Left ventricle myocardium inferior (tissue), 1 donor: Measurements from ENCODE around the gene ATXN1. TPM values are rescaled to one million over a fixed set of nuclear protein-coding genes. Genes with fewer than 3 reads are reported as not detected.

ENCODE experiments used
- DNase-seq: peaks from one replicate; pipeline ENCODE4 v3.0.0-alpha.2; 2020
- H3K27ac ChIP-seq: fragments of 200-600 bp; replicated peaks from 2 replicates; pipeline ENCODE4 v1.8.0; 2021
- H3K27me3 ChIP-seq: fragments of 200-600 bp; 2 replicates; pipeline ENCODE4 v1.8.0; 2021; ENCODE audit warnings: low read depth
- H3K36me3 ChIP-seq: fragments of 200-600 bp; 2 replicates; pipeline ENCODE4 v1.8.0; 2021
- H3K4me1 ChIP-seq: fragments of 200-600 bp; 2 replicates; pipeline ENCODE4 v1.8.0; 2021
- H3K4me3 ChIP-seq: fragments of 200-600 bp; 2 replicates; pipeline ENCODE4 v1.8.0; 2021; ENCODE audit warnings: mild to moderate bottlenecking, moderate library complexity
- H3K9me3 ChIP-seq: fragments of 200-600 bp; replicated peaks from 2 replicates; pipeline ENCODE4 v1.8.0; 2021
- CTCF ChIP-seq: fragments of 200-600 bp; IDR thresholded peaks from 2 replicates; pipeline ENCODE4 v1.8.0; 2021; ENCODE audit warnings: antibody characterized with exemption, mild to moderate bottlenecking, borderline replicate concordance
- intact Hi-C: fragments of 100-400 bp; cut with micrococcal nuclease; formaldehyde crosslinking; loops from one replicate; pipeline ENCODE4 v1.11.0; 2022
- total RNA-seq: library from RNA; stranded (reverse); fragmentation: NEBNext Ultra II Directional; extraction: Animal tissue kit (Norgen Biotek cat#: 25700); gene quantifications from one replicate; pipeline ENCODE4 v1.2.1, GENCODE V29; 2021
- donor health status: DM: no; HTN: yes; CAD: no; lungs with severe emphysema.

Gene ATXN1
- total RNA-seq, 1 donor from 2014 or later, result 41.5 TPM

DNA sequence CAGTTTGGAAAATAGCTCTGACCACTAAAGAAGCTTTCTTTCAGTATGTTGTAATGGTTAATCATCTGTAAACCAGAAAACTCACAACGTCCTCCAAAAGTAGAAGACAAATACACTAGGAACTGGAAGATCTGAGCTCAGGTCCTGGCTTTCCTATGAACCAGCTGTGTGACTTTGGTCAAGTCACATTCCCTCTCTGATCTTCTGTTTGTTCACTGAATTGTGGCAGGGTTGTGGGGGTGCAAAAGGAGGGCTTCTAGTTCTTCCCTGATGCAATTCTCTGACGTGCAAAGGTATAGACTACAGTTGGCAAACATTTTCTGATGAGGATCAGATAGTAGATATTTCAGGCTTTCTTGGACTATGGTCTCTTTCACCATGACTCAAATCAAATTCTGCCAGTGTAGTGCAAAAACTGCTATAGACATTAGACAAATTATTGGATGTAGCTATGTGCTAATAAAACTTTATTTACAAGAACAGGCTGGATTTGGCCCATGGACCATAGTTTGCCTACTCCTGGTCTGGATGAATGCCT, 44.9 kb downstream of the ATXN1 start:
- TF ChIP-seq CTCF, result no peak

DNA sequence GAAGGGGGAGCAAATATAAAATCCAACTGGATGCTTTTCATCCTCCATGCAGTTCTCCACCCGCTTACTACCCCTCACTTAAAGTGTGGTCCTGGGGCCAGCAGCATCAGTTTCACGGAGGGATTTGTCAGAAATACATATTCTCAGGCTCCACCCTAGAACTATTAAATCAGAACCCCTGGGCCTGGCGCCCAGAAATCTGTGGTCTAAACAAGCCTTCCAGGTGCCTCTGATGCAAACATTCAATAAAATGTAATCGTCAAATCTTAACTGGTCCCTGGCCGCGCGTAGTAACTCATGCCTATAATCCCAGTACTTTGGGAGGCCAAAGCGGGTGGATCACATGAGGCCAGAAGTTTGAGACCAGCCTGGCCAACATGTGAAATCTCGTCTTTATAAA, 47.7 kb downstream of the ATXN1 start:
- H3K9me3 ChIP-seq, result no peaks in the 10 kb centered on the region
- no peaks in the 10 kb centered on the region for H3K27me3 ChIP-seq
- peaks cover 28% of the 10 kb centered on the region for H3K4me1 ChIP-seq
- no peaks in the 10 kb centered on the region for H3K36me3 ChIP-seq
- peak overlapping the region; percentile 56 for H3K27ac ChIP-seq
- intact Hi-C loops, result no loop called here
- no peak overlapping the region for H3K4me3 ChIP-seq
- TF ChIP-seq CTCF, result no peak
- DNase-seq, result no peak

More for the DNA sequence above, 44.9 kb downstream of the ATXN1 start:
- no peaks in the 10 kb centered on the region for H3K36me3 ChIP-seq
- peaks cover 46% of the 10 kb centered on the region for H3K4me1 ChIP-seq
- no peak overlapping the region for H3K4me3 ChIP-seq
- no peaks in the 10 kb centered on the region for H3K27me3 ChIP-seq
- DNase-seq, result no peak
- H3K27ac ChIP-seq, result no peak overlapping the region
- no peaks in the 10 kb centered on the region for H3K9me3 ChIP-seq
- intact Hi-C loops, result no loop called here

DNA sequence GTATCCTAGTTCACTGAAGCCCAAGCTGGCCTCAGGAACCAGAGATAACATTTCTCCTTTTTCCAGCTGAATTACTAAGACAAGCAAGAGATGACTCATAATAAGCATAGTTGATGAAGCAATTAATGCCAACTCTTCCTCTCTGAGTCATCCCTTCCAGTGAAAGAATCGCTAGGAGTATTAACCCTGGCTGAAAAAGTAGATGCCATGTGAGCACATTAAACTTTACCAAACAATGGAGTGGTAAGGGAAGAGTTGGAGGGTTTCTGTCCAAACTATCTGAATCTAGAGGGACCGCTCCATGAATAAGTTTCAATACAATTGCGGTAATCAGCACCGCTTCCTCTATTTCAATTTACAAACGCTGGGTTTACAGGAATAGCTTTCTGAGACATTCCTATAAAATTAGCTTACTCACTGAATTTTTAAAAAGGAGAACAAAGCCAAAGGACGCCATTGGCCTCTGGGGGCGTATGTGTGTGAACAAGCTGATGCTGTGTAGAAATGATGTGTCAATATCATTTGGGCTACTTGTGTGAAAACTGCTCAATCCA, 48.3 kb downstream of the ATXN1 start:
- intact Hi-C loops, result no loop called here
- DNase-seq, result peak; percentile 28
- Histone ChIP-seq H3K9me3 (no peaks in the 10 kb centered on the region), H3K4me3 (no peak overlapping the region), H3K4me1 (peaks cover 22% of the 10 kb centered on the region), H3K36me3 (no peaks in the 10 kb centered on the region), H3K27ac (peak overlapping the region; percentile 56), H3K27me3 (no peaks in the 10 kb centered on the region)
- TF ChIP-seq CTCF, result no peak

GRCh38 chr6:16712255-16712930, 48.9 kb downstream of the ATXN1 start:
- Histone ChIP-seq H3K27me3 (no peaks in the 10 kb centered on the region), H3K9me3 (no peaks in the 10 kb centered on the region), H3K4me3 (no peak overlapping the region), H3K4me1 (peaks cover 23% of the 10 kb centered on the region), H3K36me3 (no peaks in the 10 kb centered on the region), H3K27ac (peak overlapping the region; percentile 56)
- no peak for DNase-seq
- no peak for TF ChIP-seq CTCF
- intact Hi-C loops, result no loop called here

DNA sequence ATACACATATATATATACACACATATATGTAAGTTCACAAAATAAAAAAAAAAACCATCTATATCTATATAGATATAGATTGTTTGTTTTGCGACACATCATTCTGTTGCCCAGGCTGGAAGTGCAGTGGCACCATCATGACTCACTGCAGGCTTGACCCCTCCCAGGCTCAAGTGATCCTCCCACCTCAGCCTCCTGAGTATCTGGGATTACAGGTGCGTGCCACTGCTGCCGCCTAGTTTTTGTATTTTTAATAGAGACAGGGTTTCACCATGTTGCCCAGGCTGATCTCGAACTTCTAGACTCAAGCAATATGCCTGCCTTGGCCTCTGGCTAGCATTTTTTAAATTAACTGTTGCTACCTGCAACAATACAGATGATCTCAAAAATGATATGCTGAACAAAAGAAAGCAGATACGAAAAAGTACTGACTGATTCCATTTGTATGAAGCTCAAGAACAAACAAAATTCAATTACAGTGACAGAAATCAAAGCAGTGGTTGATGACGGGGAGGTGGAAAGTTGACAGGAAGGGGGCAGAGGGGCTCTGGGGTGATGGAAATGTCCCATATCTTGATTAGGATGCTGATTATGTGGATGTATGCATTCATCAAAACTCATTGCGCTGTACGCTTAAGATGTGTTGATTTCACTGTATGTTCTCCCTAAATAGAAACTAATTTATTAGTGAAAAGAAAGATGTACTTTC, 49.6 kb downstream of the ATXN1 start:
- Histone ChIP-seq H3K27me3 (no peaks in the 10 kb centered on the region), H3K36me3 (no peaks in the 10 kb centered on the region), H3K4me1 (peaks cover 30% of the 10 kb centered on the region), H3K27ac (no peak overlapping the region), H3K4me3 (no peak overlapping the region), H3K9me3 (no peaks in the 10 kb centered on the region)
- no peak for DNase-seq
- TF ChIP-seq CTCF, result no peak
- intact Hi-C loops, result no loop called here
